HG03066 (cell line): ENCODE measurements around the gene RTL1.

ENCODE experiments used
- ATAC-seq: cut with Tn5 transposase; IDR thresholded peaks from one replicate; pipeline ENCODE4 v1.9.1; 2021; ENCODE audit warnings: low read depth; ENCODE audit not compliant: unreplicated experiment

RTL1 gene

DNA sequence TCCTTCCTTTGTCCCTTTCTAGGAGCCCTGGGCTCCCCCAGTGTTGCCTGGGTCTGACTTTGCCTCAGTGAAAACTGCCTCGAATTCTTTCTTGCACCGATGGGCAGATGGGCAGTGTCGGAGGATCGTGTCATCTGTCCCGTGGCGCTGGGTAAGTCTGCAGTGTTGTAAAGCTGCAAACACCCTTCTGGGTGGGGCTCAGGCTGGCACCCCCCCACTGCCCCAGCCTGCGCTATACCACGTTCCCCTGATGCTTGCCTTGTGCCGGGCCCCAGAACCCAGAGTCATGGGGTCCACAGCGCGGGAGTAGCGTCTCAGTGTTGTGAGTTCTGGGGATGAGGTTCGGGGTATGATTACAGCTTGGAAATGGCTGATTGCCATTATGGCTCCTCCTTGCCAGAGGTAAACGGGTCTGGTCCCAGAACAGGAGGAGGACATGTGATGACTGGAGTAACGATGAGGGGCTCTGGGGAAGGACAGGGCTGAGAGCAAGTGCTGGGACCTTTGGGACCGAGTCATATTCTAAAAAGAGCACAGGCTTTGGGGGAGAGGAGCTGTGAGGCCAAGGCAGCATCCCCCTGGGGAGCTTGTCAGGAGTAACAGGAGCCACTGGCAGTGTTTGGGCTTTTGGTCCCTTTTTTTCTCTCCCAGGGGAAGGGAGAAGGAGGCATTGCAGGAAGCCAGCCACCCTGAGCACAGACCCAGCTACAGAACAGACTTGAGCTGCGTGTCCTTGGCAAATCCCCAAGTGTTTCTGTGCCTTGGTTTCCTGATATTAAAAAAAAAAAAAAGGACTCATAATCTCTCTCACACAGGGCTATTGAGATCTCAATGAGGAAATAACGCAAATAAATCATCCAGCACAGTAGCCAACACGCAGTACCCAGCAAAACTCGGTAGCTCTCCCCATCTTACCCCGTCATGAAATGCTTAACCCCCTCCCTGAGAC, 4.3 kb downstream of the RTL1 start:
- no peak for ATAC-seq

DNA sequence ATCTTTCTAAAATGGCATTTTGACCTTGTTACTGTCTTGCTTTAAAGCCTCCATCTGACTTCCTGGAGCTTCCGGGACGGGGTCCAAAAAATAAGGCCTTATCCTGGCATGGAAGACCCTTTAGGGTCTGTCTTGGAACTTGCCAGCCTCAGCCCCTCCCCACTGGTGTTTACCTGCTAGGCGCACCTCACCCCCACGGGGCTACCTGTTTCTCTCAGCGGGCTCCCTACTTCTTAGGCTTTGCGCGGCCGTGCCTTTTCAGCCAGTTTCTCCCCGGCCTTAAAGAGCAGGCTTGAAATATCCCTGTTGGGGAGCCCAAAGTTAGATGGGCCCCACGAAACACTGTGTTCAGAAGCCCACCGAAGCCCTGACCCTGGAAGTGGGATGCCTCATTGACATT, 5.1 kb downstream of the RTL1 start:
- ATAC-seq: no peak

DNA sequence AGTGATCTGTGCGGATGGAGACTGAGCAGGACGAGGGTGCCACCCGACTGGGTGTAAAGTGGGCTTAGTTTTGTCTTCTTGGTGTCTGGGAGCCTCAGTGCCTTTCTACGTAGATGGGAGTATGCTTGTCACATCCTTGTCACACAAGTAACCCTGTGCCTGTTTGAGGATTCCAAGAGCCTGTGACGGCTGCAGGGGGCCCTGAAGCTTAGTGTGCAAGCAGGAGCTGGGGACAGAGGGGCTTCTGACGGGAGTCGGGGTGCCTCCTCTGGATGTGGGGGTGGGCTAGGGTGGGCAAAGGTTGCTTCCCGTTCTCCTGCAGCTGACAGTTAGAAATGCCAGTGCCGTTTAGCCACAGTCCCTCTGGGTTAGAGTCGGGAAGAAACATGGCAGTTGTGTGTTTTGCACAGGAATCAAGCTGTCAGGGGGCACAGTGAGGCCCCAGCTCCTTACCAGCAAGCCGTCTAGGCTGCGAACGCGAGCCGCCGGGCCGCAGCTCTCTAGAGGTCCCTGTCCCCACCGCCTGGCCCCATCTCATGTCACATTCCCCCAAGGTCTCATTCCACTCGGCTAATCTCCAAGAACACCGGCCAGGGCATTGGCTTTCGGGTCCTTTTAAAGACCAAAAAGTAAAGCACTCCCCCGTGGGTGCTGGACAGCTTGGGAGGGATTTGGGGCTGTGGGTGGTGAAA, 7.0 kb downstream of the RTL1 start:
- no peak for ATAC-seq

DNA sequence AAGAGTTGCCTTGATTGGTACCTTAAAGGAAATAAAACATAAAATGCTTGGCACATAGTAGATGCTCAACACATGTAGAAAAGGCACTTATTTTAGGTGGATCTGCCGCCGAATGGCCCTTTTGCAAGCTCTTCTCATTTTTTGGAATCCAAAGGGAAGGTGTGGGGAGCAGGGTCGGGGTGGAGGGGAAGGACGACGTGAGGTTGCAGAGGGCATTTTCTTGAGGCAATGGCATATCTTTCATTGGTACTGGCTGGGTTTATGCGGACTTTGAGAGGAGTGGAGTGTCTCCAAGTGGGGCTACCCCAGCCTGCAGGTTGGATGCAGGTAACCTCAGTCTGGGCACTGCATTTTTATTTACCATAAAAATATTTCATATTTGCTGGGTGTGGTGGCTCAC, 8.1 kb downstream of the RTL1 start:
- ATAC-seq: no peak

DNA sequence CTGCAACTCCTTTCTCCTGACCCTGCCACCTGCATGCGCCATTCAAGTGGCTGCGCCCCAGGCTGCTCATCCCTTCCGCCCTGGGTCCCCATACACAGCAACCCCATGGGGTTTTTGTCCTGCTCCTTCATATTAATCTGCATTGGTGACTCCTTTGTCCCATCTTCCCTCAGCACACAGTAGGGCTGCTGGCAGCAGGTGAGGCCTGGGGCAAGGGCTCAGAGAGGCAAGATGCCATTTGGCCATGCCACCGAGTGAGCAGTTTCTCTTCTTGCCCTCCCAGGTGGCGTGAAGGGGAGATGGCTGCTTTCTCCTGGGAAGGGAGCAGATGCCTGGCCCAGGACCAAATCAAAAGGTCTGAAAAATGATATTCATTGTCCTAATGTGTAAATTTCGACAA, 9.1 kb downstream of the RTL1 start:
- no peak for ATAC-seq

DNA sequence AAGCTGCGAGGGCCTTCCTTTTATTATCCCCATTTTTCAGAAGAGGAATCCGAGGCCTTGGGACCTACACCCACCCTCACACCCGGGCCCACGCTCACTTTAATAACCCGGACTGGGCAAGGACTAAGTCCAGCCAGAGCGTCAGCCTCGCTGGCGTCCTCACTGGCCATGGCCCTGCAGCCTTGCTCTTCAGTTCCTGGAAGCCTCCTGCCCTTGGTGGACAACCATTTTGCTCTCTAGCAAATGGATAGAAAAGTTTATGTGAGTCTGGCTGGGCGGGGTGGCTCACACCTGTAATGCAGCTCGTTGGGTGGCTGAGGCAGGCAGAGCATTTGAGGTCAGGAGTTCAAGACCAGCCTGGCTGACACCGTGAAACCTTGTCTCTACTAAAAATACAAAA, 9.8 kb downstream of the RTL1 start:
- no peak for ATAC-seq

DNA sequence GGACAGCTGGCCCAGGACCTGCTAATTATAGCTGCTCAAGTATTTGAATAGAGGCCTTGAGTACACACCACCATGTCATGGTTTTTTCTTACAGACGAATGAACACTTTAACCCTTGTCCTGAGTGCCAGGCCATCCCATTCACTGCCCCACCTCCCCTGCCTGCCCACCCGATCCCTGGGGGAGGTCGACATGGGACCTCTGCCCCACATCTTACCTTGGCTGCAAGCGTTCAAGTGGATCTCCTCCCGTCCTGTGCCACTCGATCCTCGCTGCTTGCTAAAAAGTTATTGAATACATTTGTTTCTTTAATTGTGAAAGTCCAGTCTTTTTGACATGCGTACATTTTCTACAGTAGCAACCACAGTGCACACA, 10.3 kb downstream of the RTL1 start:
- ATAC-seq: no peak

DNA sequence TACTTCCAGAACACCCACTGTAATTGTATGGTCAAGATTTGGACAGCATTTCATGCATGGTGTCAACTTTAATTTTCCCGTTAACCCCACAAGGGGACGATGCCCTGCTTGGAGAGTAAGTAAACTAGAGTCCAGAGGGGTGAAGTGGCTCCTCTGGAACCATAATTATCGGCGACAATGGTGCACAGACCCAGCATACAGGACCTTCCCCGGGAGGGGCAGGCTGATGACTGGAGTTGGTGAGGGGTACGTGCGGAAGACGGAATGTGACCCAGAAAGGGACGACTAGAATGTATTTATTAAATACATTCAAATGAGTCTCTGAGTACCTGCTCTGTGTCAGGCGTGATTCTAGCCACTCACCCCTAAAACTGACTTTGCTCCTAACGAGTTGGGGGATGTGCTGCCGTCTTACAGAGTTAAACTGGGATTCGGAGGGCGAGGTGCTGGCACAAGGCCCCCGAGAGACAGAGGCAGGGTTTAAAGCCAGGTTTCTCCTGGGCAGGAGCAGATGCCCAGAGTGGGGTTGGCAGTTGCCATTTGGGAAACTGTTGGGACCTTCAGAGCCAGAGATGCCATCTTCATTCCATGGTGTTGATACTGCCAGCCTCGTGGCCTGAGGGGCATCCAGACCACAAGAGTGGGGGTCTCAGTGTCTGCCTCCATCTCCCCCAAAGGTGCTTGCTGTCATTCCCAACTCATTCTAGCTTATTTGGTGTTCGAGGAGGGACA, 10.9 kb downstream of the RTL1 start:
- ATAC-seq: no peak

DNA sequence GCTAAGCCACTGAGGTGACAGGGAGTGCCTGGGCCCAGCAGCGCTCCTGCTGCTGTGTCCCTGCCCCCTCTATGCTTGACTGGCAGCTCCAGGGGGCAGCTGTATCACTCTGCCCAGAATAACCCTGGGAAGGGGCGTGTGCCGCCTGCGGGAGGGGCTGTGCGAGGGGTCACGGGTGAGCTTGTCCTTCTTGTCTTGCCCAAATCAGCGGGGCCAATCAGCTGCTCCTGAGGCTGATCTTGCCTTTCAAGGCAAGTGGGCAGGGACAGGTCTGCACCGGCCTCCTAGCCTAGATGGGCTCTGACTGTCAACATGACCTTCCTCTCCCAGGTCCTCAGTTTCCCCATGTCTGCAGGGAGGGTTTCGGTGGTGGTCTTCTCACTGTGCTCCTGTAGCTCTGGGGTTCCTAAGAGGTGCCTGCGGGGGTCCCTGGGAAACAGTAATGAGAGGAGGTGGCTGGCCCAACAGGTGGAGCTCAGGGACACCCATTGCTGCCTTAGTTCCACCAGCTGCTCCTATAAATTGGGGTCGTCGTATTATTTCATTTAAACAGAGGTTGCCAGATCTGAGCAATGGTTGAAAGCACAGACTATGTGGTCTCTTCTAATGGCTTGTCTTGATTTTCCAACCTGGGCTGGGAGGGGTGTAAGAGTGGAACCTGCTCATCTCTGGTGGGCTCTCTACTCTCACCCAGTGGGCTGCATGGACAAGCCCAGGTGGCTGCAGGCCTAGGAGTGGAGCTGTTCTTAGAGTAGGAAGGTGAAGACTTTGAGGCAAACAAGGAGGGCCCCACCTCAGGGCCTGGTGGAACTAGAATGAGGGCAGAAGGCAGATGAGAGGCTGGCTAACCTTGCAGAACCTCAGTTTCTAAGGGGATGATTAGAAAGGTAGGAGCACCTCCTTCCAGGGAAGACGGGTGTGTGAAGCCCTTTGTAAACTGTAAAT, 11.7 kb downstream of the RTL1 start:
- no peak for ATAC-seq

DNA sequence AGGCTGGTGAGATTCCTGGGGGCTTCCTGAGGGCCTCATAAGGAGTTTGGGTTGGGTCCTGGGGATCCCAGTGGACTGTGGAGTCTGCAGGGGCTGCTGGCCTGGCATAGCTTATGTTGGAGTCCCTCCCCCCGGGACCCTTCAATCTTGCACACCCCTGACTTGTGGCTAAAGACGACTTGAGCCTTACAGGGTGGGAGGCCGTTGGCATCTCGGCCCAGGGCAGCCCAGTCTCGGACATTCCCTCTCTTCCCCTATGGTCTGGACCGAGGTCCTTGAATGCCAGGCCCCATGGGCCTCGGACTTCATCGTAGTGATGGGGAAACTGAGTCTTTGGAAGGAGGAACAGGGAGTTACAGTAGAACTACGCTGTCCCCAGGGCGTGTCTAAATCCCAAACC, 12.5 kb downstream of the RTL1 start:
- ATAC-seq: no peak

DNA sequence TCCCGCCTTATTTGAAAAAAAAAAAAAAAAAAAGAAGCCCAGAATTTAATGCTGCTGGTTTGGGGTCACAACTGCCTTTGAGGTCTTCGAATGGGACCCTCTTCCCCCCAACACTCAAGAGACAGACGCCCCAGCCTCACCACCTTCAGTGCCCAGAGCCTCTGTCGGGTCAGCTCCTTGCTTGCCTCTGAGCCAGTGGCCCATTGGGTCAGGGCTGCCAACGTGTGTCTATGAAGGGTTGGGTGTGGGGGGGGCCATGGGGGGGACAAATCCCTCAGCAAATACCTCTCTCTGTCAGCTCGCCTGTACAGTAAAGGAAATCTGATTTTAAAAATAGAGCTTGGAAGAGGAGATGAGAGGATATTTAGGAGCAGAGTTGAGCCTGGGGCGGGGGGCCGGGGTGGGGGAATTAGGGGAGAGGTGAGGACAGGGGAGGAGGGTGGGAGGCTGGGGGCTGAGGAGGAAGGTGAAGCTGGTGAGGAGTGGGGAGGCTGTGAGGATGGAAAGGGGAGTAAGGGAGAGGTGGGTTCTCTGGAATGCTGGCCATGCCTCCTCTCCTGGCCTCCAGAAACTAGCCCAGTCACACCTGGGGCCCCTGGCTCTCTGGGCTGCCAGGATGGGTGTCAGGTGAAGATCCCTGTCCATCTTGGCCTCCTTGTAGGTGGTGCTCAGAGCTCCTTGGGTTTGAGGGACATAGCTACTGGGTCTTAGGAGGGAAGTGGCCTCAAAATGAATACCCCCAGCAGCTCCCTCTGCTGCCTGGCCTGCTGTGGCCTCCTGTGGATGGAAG, 13.3 kb downstream of the RTL1 start:
- no peak for ATAC-seq

DNA sequence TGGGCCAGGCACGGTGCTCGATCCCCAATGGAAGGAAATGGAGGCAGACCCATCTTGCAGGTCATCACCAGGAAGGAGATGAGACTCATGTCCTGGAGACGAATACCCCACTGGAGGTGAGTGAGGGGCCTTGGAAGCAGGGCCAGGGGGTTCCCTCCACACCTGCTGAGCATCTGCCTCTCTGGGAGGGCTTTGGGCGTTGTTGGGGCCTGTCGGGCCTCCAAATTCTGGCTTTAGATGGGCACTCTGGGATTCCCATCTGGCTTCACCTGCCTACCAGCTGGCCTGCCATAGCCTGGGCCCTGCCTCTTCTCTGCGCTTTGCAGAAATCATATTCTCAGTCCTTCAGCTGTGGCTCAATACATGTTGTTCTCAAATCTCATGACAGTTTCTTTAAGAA, 13.9 kb downstream of the RTL1 start:
- ATAC-seq: no peak

DNA sequence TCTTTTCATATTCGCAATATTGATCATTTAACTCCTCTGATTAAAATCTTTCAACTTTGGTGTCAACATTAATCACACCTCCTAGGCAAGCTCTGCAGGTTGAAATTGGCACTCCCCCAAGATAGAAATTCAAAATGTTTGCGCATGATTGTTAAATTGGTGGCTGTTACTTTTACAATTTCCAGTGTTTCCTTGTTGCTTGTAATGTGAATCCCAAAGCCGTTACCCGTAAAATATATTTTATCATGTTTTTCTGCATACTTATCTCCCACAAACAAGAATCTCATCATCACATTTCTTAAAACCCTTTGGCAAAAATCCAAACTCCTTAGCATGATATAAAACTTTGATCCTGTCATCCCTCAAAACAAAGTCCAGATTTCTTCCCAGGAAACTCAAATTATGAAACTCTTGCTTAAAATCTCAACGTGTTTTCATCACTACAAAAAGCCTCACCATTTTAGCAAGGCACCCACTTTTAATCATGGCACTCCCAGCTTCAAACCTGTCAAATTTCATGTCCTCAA, 14.7 kb downstream of the RTL1 start:
- ATAC-seq: no peak

DNA sequence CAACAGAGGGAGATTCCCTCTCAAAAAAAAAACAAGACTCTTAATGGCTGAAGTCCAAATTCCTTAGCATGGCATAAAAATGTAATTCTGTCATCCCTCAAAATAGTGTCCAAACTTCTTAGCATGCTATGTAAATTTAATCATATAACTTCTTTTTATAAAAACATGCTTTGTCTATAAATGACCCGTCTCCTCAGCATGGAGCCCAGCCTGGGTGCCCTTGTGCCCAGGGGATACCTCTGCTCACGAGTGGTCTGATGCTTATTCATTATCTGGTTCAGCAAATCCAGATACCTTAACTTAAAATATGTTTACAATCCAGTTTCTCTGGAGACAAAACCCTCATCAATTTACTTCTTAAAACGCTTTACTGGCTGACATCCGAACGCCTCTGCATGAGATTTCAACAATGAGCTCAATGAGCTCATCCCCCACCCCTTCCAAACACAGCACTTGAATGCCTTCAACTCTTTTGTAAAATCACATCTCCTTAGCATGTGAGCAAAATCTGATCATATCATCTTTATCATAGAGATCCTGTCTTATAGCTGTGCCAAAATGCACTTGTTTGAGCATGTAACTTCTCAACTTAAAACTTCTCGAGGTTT, 15.7 kb downstream of the RTL1 start:
- ATAC-seq: no peak

DNA sequence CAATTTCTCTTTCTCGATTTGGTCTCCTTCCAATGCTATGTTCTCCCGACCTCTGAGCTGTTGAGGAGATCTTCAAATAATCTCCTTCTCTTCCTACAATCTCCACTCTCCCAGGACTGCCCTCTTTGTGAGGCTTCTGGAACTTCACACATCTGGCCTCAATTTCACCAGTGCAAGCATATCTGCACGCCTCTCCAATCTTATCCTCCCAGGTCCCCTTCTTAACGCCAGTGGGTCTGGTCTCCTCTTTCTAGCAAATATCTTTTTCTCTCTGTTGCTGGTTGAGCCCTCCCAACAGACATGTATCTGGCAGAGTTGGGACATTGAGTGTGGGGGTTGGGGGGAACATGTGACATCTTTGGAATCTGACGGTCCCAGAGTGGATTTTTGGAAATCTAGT, 17.9 kb downstream of the RTL1 start:
- no peak for ATAC-seq

DNA sequence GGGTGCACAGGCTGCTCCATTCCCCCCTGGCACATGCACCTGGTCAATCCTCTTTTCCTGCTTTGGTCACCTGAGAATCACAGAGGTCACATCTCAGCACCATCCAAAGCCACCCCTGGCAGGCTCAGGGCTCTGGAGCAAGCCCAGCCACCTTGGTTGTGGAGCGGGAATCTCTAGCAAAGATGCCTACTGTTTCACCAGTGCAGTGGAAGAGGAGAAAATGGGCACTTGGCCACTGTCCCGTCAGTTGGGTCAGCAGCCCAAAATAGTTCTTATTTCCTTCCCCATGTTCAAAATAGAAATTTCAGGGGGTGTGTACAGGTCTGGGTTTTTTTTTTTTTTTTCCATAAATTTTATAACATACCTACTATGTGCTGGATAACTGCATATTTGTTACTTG, 18.3 kb downstream of the RTL1 start:
- no peak for ATAC-seq

DNA sequence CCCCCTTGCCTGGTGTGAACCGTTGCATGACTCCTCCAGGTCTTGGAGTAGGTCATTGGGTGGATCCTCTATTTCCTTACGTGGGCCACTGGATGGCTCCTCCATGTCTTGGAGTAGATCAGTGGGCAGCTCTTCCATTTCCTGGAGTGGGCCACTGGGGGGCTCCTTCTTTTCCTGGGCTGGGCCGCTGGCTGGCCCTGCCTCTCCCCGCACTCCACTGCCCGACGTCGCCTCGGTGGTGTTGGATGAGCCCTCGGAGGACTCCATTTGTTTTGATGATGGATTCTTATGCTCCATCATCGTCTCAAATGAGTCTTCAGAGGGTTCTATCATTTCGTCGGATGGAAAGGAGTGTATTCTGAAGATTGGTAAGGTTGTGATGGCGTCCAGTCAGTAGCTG, 19.1 kb downstream of the RTL1 start:
- ATAC-seq: no peak

DNA sequence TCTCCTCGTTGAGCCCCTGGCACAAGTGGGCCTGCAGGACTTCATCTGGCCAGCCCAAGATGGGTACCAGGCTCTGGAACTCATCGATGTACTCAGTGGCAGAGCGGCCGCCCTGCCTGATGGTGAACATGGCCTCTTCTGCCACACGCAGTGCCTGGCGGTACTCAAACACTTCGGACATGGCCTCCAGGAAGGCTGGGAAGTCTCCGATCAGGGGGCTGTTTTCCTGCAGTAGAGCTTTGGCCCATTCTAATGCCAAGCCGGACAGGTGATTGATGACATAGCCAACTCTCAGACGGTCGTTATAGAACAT, 19.8 kb downstream of the RTL1 start:
- ATAC-seq: no peak
